ENCODE data around the gene ST3GAL5.

GRCh38 chr2:85794491-85795121 lies 94.2 kb downstream of the ST3GAL5 start:
- TF ChIP-seq EP300 (IDR thresholded peaks at IDR 0.05) = no peak
- TF ChIP-seq, protein P1, sequence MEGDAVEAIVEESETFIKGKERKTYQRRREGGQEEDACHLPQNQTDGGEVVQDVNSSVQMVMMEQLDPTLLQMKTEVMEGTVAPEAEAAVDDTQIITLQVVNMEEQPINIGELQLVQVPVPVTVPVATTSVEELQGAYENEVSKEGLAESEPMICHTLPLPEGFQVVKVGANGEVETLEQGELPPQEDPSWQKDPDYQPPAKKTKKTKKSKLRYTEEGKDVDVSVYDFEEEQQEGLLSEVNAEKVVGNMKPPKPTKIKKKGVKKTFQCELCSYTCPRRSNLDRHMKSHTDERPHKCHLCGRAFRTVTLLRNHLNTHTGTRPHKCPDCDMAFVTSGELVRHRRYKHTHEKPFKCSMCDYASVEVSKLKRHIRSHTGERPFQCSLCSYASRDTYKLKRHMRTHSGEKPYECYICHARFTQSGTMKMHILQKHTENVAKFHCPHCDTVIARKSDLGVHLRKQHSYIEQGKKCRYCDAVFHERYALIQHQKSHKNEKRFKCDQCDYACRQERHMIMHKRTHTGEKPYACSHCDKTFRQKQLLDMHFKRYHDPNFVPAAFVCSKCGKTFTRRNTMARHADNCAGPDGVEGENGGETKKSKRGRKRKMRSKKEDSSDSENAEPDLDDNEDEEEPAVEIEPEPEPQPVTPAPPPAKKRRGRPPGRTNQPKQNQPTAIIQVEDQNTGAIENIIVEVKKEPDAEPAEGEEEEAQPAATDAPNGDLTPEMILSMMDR (IDR thresholded peaks at IDR 0.05) = no peak
